GM23338 (cell line): ENCODE measurements around the gene CD109.

Experiments
- CREB1 ChIP-seq: fragments of 250-450 bp; sonication (Bioruptor Pico); IDR thresholded peaks from 2 replicates; pipeline ENCODE4 v1.5.0; 2020; ENCODE audit warnings: low read depth, mild to moderate bottlenecking, moderate library complexity
- CTCF ChIP-seq, 2 experiments: fragments of 200-600 bp in 1 of 2; sonication (generic) in 1 of 2; conservative IDR thresholded peaks; 2 replicates each; pipeline versions ENCODE4 v1.5.1 to v1.6.1; 2016 to 2017; ENCODE audit warnings: antibody characterized with exemption in 2 of 2, low read depth in 2 of 2, mild to moderate bottlenecking in 2 of 2, moderate library complexity in 1 of 2
- ETS1 ChIP-seq: IDR thresholded peaks from 2 replicates; pipeline ENCODE4 v1.6.1; 2016; ENCODE audit warnings: antibody characterized with exemption
- EZH2 ChIP-seq: fragments of 200-600 bp; sonication (generic); IDR thresholded peaks from one replicate; pipeline ENCODE4 v1.8.0; 2017; ENCODE audit warnings: antibody characterized with exemption, mild to moderate bottlenecking, low read depth; ENCODE audit not compliant: unreplicated experiment
- EZH2phosphoT487 ChIP-seq: fragments of 200-600 bp; sonication (generic); IDR thresholded peaks from one replicate; pipeline ENCODE4 v1.8.1; 2018; ENCODE audit warnings: antibody characterized with exemption; ENCODE audit not compliant: unreplicated experiment
- JUNB ChIP-seq: IDR thresholded peaks from one replicate; pipeline ENCODE4 v1.6.1; 2016; ENCODE audit warnings: antibody characterized with exemption; ENCODE audit not compliant: unreplicated experiment
- POLR2AphosphoS5 ChIP-seq: IDR thresholded peaks from 2 replicates; pipeline ENCODE4 v1.6.1; 2016; ENCODE audit warnings: antibody characterized with exemption, low read depth
- REST ChIP-seq: IDR thresholded peaks from one replicate; pipeline ENCODE4 v1.6.1; 2018; ENCODE audit warnings: antibody characterized with exemption; ENCODE audit not compliant: unreplicated experiment
- STAT1 ChIP-seq: IDR thresholded peaks from one replicate; pipeline ENCODE4 v1.6.1; 2016; ENCODE audit warnings: antibody characterized with exemption; ENCODE audit not compliant: unreplicated experiment
- ZNF114 ChIP-seq: fragments of 250-450 bp; sonication (Bioruptor Pico); IDR thresholded peaks from 2 replicates; pipeline ENCODE4 v1.5.0; 2020; ENCODE audit warnings: mild to moderate bottlenecking, moderate library complexity

GRCh38 chr6:73860303-73860702, 164.3 kb downstream of the CD109 start:
- no peak for TF ChIP-seq CTCF (conservative IDR thresholded peaks at IDR 0.05; ENCODE audit: low read depth in 2 of 2)
- no peak for TF ChIP-seq JUNB
- no peak for TF ChIP-seq EZH2
- TF ChIP-seq POLR2AphosphoS5 = no peak
- no peak for TF ChIP-seq EZH2phosphoT487
- TF ChIP-seq REST = no peak
- no peak for TF ChIP-seq CREB1
- TF ChIP-seq ETS1 = no peak
- no peak for TF ChIP-seq ZNF114 (CRISPR knock-in tag)
- TF ChIP-seq STAT1 = no peak
